Suppressor macrophage treated with lipopolysaccharide for 1 hour (primary cell): Measurements from ENCODE around the gene ZNF490.
"Not testable (repeated sequence)": the region's sequence is repeated elsewhere in the genome, so short reads cannot be mapped to it uniquely, and the experiment has no call there.

Source experiments
- DNase-seq, 3 donors: peaks; one replicate each; pipeline ENCODE4 v3.0.0-alpha.2; 2020 to 2022

The ZNF490 gene

DNA sequence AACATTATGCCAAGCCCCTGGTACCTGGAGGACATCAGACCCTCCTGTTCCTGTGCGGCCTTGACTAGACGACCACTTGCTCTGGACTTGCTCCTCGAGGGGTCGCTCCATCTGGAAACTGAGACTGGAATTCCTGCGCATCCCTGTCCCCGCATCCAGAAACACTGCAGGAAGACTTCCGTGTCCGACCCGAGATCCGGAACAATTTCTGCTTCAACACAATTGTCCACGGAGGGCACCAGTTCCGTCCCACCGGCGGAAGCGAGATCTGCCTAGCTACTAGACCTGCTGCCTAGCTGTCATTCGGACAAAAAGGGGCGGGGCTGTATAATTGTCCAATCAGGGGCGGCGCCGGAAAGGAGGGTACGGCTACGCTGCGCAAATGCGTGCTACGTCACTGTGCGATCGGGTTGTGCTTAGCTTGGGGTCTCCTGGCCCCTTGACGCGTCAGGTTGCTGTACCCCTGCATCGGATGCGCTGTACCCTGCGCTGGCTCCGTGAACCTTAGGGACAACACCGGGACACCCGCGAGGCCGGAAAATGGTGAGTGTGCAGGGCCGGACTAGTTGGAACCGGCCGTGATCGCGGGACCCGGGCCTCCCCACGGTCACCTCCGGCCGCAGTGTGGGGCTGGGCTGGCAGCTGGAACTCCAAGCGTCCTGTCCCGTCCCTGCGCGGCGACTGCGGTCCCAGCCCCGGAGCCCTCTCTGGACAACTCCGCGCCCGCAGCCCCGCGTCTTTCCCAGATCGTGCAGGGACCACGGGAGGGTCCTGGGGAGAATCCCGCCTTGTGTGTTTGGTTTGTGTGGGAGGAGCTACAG is at the start of gene ZNF490, which contains the start of gene ZNF791:
TSS of gene ZNF490 (minus strand) at position 274 of the 821 bp plus-strand sequence. CDS start at position 141, 133 bp downstream.
TSS of gene ZNF791 (plus strand) at position 381 of the 821 bp plus-strand sequence. CDS start at position 541, 160 bp downstream.
- peak; percentile 98 to 99 (median 98) for DNase-seq

DNA sequence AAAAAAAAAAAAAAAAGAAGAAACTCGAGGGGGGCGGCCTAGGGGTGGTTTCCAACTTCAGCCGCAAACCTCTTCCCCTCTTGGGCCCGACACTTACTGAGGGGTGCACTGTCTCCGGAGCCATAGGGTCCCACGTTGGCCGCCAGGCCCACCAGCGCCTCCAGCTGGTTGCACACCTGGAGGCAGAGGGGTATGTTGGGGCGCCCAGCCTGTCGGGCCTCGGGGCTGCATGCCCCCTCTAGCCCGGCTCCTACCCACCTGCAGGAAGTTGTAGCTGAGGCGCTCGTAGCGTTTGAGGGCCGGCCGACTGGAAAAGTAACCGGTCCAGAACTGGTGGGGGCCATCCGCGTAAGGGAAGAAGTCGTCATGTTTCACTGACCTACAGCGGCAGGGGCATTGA is 47.4 kb upstream of the ZNF490 start:
- DNase-seq, result no peak

DNA sequence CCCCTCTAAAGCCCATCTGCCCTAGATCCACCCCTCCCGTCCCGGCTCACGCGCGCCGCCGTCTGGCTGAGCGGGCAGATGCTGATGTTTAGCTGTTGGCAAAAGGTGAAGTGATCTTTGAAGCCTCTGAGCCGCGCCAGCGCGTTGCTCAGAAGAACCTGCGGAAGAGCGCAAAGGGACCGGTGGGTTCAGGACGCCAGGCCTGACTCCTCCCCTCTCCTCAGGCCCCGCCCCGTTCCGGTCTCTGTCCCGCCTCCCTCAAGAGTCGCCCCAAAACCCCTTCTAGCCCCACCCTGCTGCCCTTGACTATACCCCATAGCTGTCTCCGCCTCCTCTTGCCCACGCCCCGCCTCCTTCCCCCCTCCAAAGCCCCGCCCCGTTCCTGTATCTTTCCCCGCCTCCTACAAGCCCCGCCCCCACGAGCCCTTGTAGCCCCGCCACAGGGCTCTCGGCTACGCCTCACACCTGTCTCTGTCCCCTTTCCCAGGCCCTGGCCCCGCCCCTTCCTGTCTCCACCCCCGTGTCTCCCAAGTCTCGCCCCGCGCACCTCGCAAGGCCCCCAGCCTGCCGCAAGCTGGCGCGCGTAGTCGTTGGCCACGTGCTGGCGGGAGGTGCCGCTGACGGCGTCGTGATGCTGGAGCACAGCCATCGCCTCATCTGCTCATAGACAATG is 46.4 kb upstream of the ZNF490 start:
- DNase-seq, result peak in 2 of 3 donors; percentile 28 to 42

DNA sequence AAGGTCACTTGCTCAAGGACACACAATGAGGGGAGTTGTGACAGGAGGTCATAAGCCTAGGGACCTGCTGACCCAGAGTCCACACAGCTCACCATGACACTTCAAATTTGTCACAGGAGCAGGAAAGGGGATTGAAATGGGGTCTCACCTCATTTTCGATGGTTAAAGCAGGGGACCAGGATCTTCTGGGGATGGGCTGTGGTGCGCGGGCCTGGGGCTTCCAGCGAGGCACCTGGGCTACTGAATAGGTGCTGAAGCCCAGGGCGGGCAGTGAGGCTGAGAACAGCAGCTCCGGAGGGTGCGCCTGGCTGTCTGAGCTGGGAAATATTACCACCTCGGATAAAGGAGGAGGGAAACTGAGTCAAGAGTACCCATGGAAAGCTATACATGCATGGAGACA is 44.9 kb upstream of the ZNF490 start:
- DNase-seq, result no peak

DNA sequence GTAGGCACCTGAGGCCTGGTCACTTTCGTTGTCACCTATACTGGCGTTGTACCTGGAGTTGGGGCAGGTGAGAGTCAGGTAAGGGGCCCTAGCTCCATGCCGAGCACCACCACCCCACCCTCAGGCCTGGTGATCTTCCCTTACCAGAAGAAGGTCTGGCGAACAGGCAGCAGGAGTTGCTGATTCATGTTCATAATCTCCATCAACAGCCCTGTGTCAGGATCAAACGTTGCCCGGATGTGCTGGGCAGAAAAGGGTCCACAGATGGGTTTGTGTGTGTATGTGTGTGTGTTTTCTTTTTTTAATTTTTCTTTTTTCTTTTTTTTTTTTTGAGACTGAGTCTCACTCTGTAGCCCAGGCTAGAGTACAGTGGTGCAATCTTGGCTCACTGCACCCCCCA is 41.6 kb upstream of the ZNF490 start:
- DNase-seq, result no peak

DNA sequence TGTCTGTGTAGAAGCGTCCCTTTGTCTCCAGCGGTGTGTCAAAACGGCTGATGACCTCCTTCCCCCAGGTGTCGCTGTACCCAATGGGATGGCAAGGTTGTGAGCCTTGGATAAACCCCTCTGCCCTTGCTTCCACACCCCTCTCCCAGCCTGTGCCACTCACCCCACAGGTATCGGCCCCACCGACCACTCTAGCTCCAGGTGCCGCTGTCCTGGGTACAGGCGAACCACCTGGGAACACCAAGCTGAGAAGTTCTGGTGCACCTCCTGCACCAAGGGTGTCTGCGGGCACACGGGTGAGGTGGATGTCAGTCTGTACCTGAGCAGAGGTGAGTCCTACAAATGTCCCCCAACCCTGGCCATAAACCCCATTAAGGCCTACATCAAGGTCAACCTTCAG is 39.3 kb upstream of the ZNF490 start:
- DNase-seq, result no peak

DNA sequence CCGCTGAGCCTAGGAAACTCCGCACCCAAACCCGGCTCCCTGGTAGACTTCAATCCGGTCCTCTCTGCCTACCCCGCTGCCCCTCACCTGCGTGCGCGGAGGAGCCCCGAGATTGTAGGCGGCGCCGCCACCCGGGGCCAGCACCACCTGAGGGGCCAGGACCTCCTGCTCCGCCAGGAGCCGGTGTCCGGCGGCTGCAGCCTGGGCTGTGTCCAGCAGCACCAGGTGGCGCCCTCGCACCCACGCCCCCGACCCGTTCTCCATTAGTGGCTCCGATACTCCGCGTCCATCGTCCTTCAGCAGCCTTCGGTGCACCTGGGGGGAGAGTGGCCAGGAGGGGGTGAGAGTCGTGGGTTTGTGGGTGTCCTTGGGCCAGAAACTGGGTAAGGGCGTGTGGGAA is 37.5 kb upstream of the ZNF490 start:
- no peak for DNase-seq

DNA sequence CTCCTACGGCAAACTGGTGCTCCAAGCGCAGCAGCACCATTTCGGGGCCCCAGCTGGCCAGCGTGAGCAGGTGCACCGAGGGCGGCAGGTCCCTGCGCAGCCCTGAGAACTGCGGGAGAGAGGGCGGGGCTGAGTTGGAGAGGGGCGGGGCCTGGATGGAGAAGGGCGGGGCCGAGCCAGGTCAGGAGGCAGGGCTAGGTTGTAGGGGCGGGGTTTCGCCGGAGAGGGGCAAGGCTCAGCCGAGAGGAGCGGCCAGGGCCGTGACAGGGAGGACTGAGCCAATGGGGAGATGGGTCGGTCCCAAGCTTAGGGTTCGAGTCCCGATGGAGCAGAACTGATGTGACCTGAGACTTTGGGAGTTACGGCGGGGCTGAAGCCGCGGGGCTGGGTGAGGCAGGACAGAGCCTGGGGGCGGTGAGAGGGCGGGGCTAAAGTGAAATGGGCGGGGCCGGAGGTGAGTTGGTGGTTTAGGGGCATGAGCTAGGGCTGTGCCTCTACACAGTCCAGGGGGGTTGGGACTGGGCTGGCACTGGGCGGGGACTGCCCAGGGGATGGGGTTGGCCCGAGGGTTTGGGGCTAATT is 37.0 kb upstream of the ZNF490 start:
- DNase-seq, result peak; percentile 56 to 77 (median 61)

DNA sequence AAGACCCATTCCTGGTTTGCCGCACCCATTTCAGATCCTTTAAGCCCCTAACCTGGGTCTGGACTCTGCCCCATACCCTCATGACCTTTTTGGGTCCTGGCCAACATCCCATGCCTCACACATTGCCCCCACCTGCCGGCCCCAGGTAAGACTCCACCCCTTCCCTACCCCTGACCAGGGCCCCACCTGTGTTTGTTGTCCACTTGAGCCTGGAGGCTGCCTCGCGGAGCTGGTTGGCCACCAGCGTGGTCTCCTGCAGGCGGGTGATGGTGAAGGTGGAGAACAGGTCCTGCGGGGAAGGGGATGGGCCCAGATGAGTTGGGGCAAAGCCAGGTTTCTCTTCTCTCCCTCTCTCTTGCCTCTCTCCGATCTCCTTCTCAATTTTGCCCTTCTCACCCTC is 36.4 kb upstream of the ZNF490 start:
- DNase-seq, result no peak

DNA sequence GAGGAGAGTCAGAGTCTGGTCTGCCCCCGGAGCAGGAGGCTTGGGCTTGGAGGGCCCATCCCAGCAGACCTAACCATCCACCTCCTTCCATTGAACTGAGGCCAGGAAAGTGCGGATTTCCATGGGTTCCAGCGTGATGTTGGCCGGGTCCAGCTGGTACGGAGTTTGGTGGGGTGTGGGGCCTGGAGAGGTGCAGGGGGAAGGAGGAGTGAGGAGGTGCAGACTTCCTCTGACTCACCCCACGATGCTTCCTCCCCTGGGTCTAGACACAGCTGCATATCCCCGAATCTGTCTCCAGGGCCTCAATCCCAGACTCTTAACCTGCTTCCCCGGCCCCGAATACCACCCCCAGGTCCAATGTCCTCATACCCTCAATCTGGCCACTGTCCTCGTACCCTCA is 35.9 kb upstream of the ZNF490 start:
- DNase-seq, result no peak

DNA sequence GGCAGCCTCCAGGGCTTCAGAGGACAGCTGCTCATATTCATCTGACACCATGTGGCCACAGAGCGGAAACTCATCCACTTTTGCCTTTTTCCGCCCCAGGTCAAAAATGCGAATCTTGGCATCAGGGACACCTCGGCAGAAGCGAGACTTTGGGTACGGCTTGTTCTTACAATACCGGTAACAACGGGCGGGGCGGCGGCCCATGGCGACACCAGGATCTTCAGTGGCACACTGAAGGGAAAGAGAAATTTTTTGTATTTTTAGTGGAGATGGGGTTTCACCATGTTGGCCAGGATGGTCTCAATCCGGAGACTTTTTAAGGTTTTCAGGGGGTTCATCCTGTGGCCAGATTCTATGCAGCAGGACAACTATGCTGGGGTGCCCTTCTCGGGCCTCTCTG is 33.1 kb upstream of the ZNF490 start:
- not testable (repeated sequence) for DNase-seq

DNA sequence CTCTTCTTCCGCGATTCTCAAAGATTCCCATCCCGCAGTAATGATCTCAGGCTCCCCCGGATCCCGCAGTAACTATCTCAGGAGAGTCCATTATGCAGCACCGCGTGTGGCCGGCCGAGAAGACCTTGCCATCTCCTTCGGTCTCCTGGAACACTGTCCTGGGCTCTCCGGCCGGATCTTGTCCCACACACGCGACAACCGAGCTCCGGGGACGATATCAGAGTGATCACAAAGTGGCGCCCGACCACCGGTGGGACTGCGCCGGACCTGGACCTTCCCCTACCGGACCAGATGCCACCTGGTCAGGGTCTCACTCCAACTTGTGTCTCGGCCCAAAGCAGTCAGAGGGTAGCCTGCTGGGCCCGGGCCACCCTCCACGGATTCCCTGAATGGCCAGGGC is 31.9 kb upstream of the ZNF490 start:
- DNase-seq, result no peak

DNA sequence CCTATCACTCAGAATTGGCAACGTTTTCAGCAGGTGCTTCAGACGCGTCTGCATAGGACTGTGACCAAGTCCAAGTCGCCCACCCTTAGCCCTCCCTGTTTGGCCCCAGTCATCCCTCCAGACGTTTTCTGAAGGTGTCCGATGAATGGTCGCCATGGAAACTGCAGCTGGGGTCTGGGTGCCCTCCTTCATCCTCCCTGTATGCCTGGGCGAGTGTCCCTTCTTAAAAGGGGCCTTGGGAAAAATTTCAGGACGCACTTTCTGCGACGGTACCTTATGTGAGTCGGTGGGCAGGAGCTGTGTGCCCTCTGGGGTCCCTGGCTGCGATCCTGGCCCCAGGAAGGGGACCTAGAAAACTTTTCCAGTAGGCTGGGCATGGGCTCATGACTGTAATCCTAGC is 30.8 kb upstream of the ZNF490 start:
- no peak for DNase-seq

DNA sequence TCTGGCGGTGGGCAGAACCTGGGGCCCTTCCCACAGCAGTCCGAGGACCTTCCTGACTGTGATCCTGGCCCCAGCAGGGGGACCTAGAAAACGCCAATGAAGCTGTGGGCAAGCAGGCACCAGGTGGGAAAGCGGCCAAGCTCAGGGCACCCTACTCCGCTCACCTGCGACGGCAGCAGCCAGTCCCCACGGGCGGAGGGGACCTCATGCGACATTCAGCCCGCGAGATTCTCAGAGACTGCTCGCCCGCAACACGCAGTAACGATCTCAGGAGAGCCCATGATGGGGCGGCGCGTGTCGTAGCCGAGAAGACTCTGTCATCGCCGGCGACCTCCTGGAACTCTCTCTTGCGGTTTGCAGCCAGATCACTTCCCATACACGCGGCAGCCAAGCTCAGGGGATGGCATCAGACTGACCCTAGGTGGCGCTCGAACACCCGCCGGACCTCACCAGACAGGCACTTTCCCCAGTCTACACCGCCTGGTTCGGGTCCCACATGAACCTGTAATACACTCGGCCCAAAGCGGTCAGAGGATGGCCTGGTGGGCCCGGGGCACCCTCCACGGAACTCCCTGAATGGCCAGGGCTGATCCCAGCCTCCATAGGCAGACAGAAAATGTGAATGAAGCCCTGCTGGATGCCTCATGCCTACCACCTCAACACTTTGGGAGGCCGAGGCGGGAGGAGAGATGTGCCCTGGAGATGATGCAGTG is 29.4 kb upstream of the ZNF490 start:
- peak; percentile 88 to 91 (median 90) for DNase-seq

DNA sequence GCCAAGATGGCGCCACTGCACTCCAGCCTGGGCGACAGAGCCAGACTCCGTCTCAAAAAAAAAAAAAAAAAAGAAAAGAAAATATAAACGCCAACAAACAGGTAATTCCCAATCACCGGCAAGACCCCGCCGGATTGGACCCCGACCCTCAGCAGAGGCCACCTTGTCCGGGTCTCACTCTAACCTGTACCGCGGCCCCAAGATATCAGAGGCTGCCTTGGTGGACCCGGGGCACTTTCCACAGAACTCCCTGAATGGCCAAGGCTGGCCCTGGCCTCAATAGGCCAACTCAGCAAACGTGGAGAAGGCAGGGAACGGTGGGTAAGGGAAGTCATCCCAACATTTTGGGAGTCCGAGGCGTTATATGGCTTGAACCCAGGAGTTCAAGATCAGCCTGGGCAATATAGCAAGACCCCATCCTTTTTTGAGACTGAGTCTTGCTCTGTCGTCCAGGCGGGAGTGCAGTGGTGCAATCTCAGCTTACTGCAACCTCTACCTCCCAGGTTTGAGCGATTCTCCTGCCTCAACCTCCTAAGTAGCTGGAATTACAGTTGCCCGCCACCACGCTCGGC is 28.1 kb upstream of the ZNF490 start:
- no peak for DNase-seq

DNA sequence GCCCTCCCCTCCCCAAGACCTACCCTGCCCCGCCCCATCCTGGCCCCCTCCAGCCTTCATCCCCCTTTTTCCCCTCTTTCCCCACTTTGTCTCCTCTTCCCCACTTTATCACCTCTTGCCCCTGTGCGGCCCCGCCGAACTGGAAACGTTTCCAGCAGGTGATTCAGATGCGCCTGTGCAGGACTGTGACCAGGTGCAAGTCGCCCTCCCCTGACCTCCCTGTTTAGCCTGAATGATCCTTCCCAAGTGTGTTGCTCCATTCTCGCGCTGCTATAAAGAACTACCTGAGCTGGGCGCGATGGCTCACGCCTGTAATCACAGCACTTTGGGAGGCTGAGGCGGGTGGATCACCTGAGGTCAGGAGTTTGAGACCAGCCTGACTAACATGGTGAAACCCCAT is 26.0 kb upstream of the ZNF490 start:
- DNase-seq, result no peak

DNA sequence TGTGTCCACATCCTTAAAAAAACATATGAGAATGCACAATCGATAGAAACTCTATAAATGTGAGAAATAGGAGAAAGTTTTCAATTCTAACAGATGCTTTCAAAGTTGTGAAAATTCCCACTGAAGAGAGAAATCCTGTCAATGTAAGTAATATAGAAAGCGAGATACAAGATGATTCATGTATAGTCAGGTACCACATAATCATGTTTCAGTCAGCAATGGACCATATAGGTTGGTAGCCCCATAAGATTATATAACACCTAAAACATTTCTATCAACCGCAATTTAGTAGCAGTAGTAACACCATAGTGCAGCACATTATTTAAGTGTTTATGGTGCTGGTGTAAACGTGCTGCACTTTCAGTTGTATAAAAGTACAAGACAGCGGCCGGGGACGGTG is 18.6 kb upstream of the ZNF490 start:
- no peak for DNase-seq

DNA sequence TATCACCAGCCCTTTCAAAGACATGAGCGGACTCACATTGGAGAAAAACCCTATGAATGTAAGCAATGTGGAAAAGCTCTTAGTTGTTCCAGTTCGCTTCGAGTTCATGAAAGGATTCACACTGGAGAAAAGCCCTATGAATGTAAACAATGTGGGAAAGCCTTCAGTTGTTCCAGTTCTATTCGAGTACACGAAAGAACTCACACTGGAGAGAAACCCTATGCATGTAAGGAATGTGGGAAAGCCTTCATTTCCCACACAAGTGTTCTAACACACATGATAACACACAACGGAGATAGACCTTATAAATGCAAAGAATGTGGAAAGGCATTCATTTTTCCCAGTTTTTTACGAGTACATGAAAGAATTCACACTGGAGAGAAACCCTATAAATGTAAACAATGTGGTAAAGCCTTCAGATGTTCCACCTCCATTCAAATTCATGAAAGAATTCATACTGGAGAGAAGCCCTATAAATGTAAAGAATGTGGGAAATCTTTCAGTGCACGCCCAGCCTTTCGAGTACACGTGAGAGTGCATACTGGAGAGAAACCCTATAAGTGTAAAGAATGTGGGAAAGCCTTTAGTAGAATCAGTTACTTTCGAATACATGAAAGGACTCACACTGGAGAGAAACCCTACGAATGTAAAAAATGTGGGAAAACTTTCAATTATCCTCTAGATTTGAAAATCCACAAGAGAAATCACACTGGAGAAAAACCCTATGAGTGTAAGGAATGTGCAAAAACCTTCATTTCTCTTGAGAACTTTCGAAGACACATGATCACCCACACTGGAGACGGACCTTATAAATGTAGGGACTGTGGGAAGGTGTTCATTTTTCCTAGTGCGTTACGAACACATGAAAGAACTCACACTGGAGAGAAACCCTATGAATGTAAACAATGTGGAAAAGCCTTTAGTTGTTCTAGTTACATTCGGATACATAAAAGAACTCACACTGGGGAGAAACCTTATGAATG is 17.7 kb upstream of the ZNF490 start:
- DNase-seq, result no peak

DNA sequence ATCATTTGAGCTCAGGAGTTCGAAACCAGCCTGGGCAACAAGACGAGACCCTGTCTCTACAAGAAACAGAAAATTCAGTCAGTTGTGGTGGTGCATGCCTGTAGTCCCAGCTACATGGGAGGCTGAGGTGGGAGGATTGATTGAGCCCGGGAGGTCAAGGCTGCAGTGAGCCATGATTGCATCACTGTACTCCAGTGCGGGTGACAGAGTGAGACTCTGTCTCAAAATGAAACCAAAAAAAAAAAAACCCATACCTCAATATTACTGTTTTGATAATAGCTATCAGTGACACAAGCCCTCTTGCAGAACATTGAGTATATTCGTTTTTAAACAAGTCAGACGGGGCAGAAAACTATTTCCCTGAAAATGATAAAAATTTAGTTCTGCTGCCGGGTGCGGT is 16.3 kb upstream of the ZNF490 start:
- no peak for DNase-seq

DNA sequence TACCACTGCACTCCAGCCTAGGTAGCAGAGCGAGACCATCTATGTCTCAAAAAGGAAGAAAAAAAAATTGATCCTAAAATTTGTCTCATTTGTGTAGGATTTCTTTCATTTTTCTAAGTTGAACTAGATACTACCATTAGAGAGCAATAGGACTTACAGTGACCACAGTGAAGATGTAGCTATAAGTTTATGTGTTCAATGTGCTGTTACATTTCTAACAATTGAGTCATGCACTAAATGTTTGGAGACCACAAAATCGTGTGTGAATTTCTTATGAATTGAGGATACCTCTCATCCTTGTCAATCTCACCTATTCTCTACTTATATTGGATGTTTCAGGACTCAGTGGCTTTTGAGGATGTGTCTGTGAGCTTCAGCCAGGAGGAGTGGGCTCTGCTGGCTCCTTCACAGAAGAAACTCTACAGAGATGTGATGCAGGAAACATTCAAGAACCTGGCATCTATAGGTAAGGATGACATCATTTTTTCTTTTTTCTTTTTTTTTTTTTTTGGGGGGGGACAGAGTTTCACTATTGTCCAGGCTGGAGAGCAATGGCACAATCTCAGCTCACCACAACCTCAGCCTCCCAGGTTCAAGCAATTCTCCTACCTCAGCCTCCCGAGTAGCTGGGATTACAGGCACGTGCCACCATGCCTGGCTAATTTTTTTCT is 12.9 kb upstream of the ZNF490 start:
- no peak for DNase-seq
